K562 (cell line): ENCODE data around the gene FBXW9. TPM values are rescaled to one million over a fixed set of nuclear protein-coding genes. Genes with fewer than 3 reads are reported as not detected.

ENCODE experiments used
- ATF2 ChIP-seq: sonication (generic); formaldehyde crosslinking; IDR thresholded peaks from 2 replicates; pipeline ENCODE4 v1.8.1; 2022; ENCODE audit warnings: missing genetic modification reagents
- ATF7 ChIP-seq: fragments of 450-650 bp; IDR thresholded peaks from 2 replicates; pipeline ENCODE4 v1.7.1; 2014; ENCODE audit warnings: mild to moderate bottlenecking, moderate library complexity
- KDM5B ChIP-seq: fragments of 200-600 bp; sonication (generic); IDR thresholded peaks from 2 replicates; pipeline ENCODE4 v1.6.1; 2012; ENCODE audit warnings: low read depth, mild to moderate bottlenecking, moderate library complexity, low read length, control low read depth, inconsistent platforms; ENCODE audit not compliant: insufficient replicate concordance
- REST ChIP-seq, 2 experiments: fragments of 450-650 bp; formaldehyde crosslinking in 1 of 2; IDR thresholded peaks; 2 replicates each; pipeline versions ENCODE4 v1.4.0 to v1.6.1; 2014 to 2020; ENCODE audit warnings: mild to moderate bottlenecking in 2 of 2, borderline replicate concordance in 1 of 2, low read depth in 1 of 2
- SMAD3 ChIP-seq: fragments of 450-650 bp; formaldehyde crosslinking; conservative IDR thresholded peaks from 2 replicates; pipeline ENCODE4 v1.4.0; 2020; ENCODE audit warnings: mild to moderate bottlenecking
- TEAD4 ChIP-seq, 2 experiments: sonication (generic) in 1 of 2; formaldehyde crosslinking in 1 of 2; IDR thresholded peaks; 2 replicates each; pipeline versions ENCODE4 v1.6.1 to v1.8.0; 2012 to 2022; ENCODE audit warnings: borderline replicate concordance in 1 of 2, inconsistent platforms in 1 of 2, low read length in 1 of 2, mild to moderate bottlenecking in 1 of 2, missing genetic modification reagents in 1 of 2
- ZNF408 ChIP-seq: fragments of 250-450 bp; sonication (Bioruptor Pico); IDR thresholded peaks from 2 replicates; pipeline ENCODE4 v1.4.0; 2020; ENCODE audit warnings: low read depth, mild to moderate bottlenecking, moderate library complexity
- polyA plus RNA-seq, 8 experiments: library from polyadenylated mRNA; depleted of rRNA in 4 of 8; stranded (reverse) in 5 of 8; unstranded in 3 of 8; fragments of >200 nt; fragmentation: Nextera tagmentation in 2 of 8; fragmentation: Illumina TruSeq in 1 of 8; extraction: Ambion mirVana in 2 of 8; extraction: Trizol in 1 of 8; gene quantifications; 2 replicates each; pipeline versions ENCODE4 v1.2.1 to v1.2.3, GENCODE V29; 2011 to 2014; ENCODE audit warnings: inconsistent platforms in 1 of 8, missing spikeins in 1 of 8
- total RNA-seq, 7 experiments: library from RNA; depleted of rRNA in 6 of 7; stranded (reverse); fragments of >200 nt in 6 of 7; fragmentation: Illumina TruSeq in 2 of 7; extraction: Trizol in 2 of 7; gene quantifications; 2 replicates each; pipeline versions ENCODE4 v1.2.1 to v1.2.3, GENCODE V29; 2011 to 2021; ENCODE audit warnings: low replicate concordance in 1 of 7
- TF ChIP-seq, protein P1 (sequence below): fragments of 250-450 bp; sonication (Bioruptor Pico); IDR thresholded peaks from 2 replicates; pipeline ENCODE4 v1.5.0; 2020; ENCODE audit warnings: mild to moderate bottlenecking
- TF ChIP-seq, protein P2 (sequence below): fragments of 250-450 bp; sonication (Bioruptor Pico); IDR thresholded peaks from 2 replicates; pipeline ENCODE4 v1.8.0; 2021; ENCODE audit warnings: borderline replicate concordance, mild to moderate bottlenecking, moderate library complexity; ENCODE audit not compliant: poor library complexity, severe bottlenecking
- TF ChIP-seq, protein P3 (sequence below): fragments of 250-450 bp; sonication (Bioruptor Pico); IDR thresholded peaks from 2 replicates; pipeline ENCODE4 v1.8.0; 2022; ENCODE audit warnings: moderate library complexity, mild to moderate bottlenecking, inconsistent platforms

Gene FBXW9
- total and polyA plus RNA-seq, 9 of the 15 experiments (the other 6 are each of a cell fraction or from before 2014, with no cell fraction given), result 0.23 to 21.7 (median 6.2) TPM

DNA sequence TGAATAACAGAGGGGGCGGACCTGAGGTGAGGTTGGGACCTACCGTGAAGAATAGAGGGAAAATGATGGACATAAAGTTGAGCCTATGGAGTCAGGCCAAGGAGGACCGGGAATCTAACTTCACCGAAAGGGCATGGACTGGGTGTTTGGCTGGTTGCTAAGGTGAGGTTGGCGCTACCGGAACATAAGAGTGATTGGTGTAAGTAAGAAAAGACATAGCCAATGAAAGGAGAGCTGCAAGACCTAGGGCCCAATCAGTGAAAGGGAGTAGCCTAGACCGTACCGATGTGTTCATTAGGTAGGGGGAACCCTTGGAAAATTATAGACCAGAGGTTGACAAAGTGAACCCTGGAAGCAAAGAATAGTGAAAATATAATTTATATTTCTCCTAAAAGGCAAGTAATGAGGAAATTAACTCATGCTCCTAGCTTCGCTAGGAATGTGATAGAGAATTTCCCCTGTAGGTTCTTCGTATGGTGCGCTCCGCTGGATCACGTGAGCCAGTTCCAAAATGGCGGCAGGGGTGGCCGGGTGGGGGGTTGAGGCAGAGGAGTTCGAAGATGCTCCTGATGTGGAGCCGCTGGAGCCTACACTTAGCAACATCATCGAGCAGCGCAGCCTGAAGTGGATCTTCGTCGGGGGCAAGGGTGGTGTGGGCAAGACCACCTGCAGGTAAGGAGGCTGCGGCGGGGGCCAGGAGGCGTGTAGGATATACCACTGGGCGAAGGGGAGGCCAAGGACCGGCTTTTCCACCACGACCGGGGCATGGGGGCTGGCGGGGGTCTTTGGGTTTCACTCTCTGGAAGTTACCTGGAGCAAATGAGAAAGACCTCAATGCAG, 40.8 kb upstream of the FBXW9 start, which contains the start of gene GET3 (continued):
- TF ChIP-seq, protein P1, sequence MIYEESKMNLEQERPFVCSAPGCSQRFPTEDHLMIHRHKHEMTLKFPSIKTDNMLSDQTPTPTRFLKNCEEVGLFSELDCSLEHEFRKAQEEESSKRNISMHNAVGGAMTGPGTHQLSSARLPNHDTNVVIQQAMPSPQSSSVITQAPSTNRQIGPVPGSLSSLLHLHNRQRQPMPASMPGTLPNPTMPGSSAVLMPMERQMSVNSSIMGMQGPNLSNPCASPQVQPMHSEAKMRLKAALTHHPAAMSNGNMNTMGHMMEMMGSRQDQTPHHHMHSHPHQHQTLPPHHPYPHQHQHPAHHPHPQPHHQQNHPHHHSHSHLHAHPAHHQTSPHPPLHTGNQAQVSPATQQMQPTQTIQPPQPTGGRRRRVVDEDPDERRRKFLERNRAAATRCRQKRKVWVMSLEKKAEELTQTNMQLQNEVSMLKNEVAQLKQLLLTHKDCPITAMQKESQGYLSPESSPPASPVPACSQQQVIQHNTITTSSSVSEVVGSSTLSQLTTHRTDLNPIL (CRISPR knock-in tag), result no peak
- TF ChIP-seq TEAD4 (IDR thresholded peaks at IDR 0.05; ENCODE audit: low read length) (0 out of 2 replicates have a peak, but pooled peaks have one; percentile 43), TEAD4 (CRISPR knock-in tag; IDR thresholded peaks at IDR 0.05; ENCODE audit: borderline replicate concordance) (no peak), REST (IDR thresholded peaks at IDR 0.05; ENCODE audit: borderline replicate concordance) (peak; percentile 77), REST (CRISPR knock-in tag; IDR thresholded peaks at IDR 0.05; ENCODE audit: low read depth) (no peak), SMAD3 (no peak), KDM5B (peak; percentile 91), ZNF408 (CRISPR knock-in tag) (no peak), ATF7 (peak; percentile 99), ATF2 (CRISPR knock-in tag) (no peak)
- TF ChIP-seq, protein P2, sequence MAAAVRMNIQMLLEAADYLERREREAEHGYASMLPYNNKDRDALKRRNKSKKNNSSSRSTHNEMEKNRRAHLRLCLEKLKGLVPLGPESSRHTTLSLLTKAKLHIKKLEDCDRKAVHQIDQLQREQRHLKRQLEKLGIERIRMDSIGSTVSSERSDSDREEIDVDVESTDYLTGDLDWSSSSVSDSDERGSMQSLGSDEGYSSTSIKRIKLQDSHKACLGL, result no peak
- TF ChIP-seq, protein P3, sequence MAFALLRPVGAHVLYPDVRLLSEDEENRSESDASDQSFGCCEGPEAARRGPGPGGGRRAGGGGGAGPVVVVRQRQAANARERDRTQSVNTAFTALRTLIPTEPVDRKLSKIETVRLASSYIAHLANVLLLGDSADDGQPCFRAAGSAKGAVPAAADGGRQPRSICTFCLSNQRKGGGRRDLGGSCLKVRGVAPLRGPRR (CRISPR knock-in tag), result no peak
